ENCODE measurements around the gene XIST. TPM values are rescaled to one million over a fixed set of nuclear protein-coding genes. Genes with fewer than 3 reads are reported as not detected.

XIST gene
- total RNA-seq, 2 experiments from 2014 or later = not detected

GRCh38 chrX:73847100-73847499 lies 5.4 kb downstream of the XIST start:
- DNase-seq (no peak), ATAC-seq (no peak)
- no peaks in the 10 kb centered on the region for H3K36me3 Mint-ChIP-seq (ENCODE audit: low read depth)
- intact Hi-C loops (cut with micrococcal nuclease) = no loop called here
- POLR2A ChIA-PET = no interaction called here
- H3K27me3 Mint-ChIP-seq = no peaks in the 10 kb centered on the region
- H3K4me3 Mint-ChIP-seq = no peak overlapping the region
- H3K27ac Mint-ChIP-seq = no peak overlapping the region
- H3K4me1 Mint-ChIP-seq (ENCODE audit: low read depth) = no peaks in the 10 kb centered on the region
- H3K9me3 Mint-ChIP-seq = no peaks in the 10 kb centered on the region
- no peak for TF ChIP-seq CTCF (IDR thresholded peaks at IDR 0.05)
- CTCF ChIA-PET = interaction anchor here (0.6 kb wide), 1 partner anchor 8 kb away, joined by 3 read pairs; no protein-coding TSS in a partner anchor

- ATAC-seq = no peak
- ChIA-PET POLR2A (no interaction called here), CTCF (no interaction called here)
- intact Hi-C loops (cut with micrococcal nuclease) = no loop called here
- H3K27me3 Mint-ChIP-seq = no peaks in the 10 kb centered on the region
- TF ChIP-seq CTCF (IDR thresholded peaks at IDR 0.05) = no peak
- DNase-seq = no peak
- no peaks in the 10 kb centered on the region for H3K4me1 Mint-ChIP-seq (ENCODE audit: low read depth)
- H3K9me3 Mint-ChIP-seq = no peaks in the 10 kb centered on the region
- no peak overlapping the region for H3K27ac Mint-ChIP-seq
- H3K36me3 Mint-ChIP-seq (ENCODE audit: low read depth) = no peaks in the 10 kb centered on the region
- H3K4me3 Mint-ChIP-seq = no peak overlapping the region
Observed at GRCh38 chrX:73842541-73843234, 9.8 kb downstream of the XIST start.

- Mint-ChIP-seq H3K36me3 (ENCODE audit: low read depth) (no peaks in the 10 kb centered on the region), H3K9me3 (no peaks in the 10 kb centered on the region), H3K4me1 (ENCODE audit: low read depth) (no peaks in the 10 kb centered on the region), H3K4me3 (no peak overlapping the region), H3K27ac (no peak overlapping the region), H3K27me3 (no peaks in the 10 kb centered on the region)
- POLR2A ChIA-PET = no interaction called here
- ATAC-seq (no peak), DNase-seq (no peak)
- intact Hi-C loops (cut with micrococcal nuclease) = no loop called here
- no peak for TF ChIP-seq CTCF (IDR thresholded peaks at IDR 0.05)
- CTCF ChIA-PET = interaction anchor here (0.8 kb wide), 1 partner anchor 14 kb away, joined by 3 read pairs; no protein-coding TSS in a partner anchor
Observed at GRCh38 chrX:73841337-73841736, 11.2 kb downstream of the XIST start.

GRCh38 chrX:73840120-73840924 lies 12.2 kb downstream of the XIST start:
- Mint-ChIP-seq H3K4me3 (no peak overlapping the region), H3K27ac (no peak overlapping the region)
- POLR2A ChIA-PET = no interaction called here

More at GRCh38 chrX:73840120-73840924, 12.2 kb downstream of the XIST start:
- intact Hi-C loops (cut with micrococcal nuclease) = no loop called here
- CTCF ChIA-PET = interaction anchor here (0.8 kb wide), 1 partner anchor 15 kb away, joined by 3 read pairs; no protein-coding TSS in a partner anchor
- Mint-ChIP-seq H3K36me3 (ENCODE audit: low read depth) (no peaks in the 10 kb centered on the region), H3K4me1 (ENCODE audit: low read depth) (no peaks in the 10 kb centered on the region), H3K9me3 (no peaks in the 10 kb centered on the region), H3K27me3 (no peaks in the 10 kb centered on the region)
- TF ChIP-seq CTCF (IDR thresholded peaks at IDR 0.05) = no peak
- ATAC-seq (no peak), DNase-seq (no peak)

Measured in activated CD8-positive, alpha-beta T cell treated with anti-CD3 and anti-CD28 coated beads for 36 hours (primary cell).